Spleen (tissue), 13 donors: ENCODE results near the gene TPM1. TPM values are rescaled to one million over a fixed set of nuclear protein-coding genes. Genes with fewer than 3 reads are reported as not detected.
"Not testable (repeated sequence)": the region's sequence is repeated elsewhere in the genome, so short reads cannot be mapped to it uniquely, and the experiment has no call there.

Source experiments
- DNase-seq: peaks from one replicate; pipeline ENCODE4 v3.0.0-alpha.2; 2020
- H3K27ac ChIP-seq, 8 donors: fragments of 200-600 bp; sonication (generic) in 7 of 8; 1 replicate in 4 of 8; 2 replicates in 4 of 8; pipeline versions ENCODE4 v1.5.0 to v1.8.0; 2016 to 2021; ENCODE audit warnings: inconsistent platforms in 4 of 8, mild to moderate bottlenecking in 4 of 8, moderate library complexity in 1 of 8
- H3K27me3 ChIP-seq, 7 donors: fragments of 200-600 bp; sonication (generic) in 6 of 7; replicated peaks in 1 of 7; 1 replicate in 4 of 7; 2 replicates in 3 of 7; pipeline versions ENCODE4 v1.5.0 to v1.8.0; 2016 to 2021; ENCODE audit warnings: inconsistent platforms in 3 of 7, mild to moderate bottlenecking in 1 of 7
- H3K36me3 ChIP-seq, 6 donors: fragments of 200-600 bp; sonication (generic) in 5 of 6; 1 replicate in 4 of 6; 2 replicates in 2 of 6; pipeline versions ENCODE4 v1.5.0 to v1.8.0; 2016 to 2021; ENCODE audit warnings: inconsistent platforms in 2 of 6
- H3K4me1 ChIP-seq, 6 donors: fragments of 200-600 bp; sonication (generic) in 5 of 6; 1 replicate in 3 of 6; 2 replicates in 3 of 6; pipeline versions ENCODE4 v1.5.0 to v1.8.0; 2016 to 2021; ENCODE audit warnings: inconsistent platforms in 3 of 6
- H3K4me3 ChIP-seq, 8 donors: fragments of 200-600 bp; sonication (generic) in 7 of 8; 1 replicate in 4 of 8; 2 replicates in 4 of 8; pipeline versions ENCODE4 v1.5.0 to v1.8.0; 2016 to 2021; ENCODE audit warnings: inconsistent platforms in 4 of 8, mild to moderate bottlenecking in 4 of 8, moderate library complexity in 2 of 8
- H3K9me3 ChIP-seq, 8 donors: fragments of 200-600 bp; sonication (generic) in 7 of 8; 1 replicate in 4 of 8; 2 replicates in 4 of 8; pipeline versions ENCODE4 v1.5.0 to v1.8.0; 2016 to 2021; ENCODE audit warnings: inconsistent platforms in 4 of 8
- POLR2A ChIP-seq, 3 donors: fragments of 450-650 bp; IDR thresholded peaks; one replicate each; pipeline ENCODE4 v1.5.1; 2017; ENCODE audit warnings: antibody characterized with exemption in 3 of 3, mild to moderate bottlenecking in 1 of 3
- POLR2AphosphoS5 ChIP-seq, 3 donors: sonication (generic); formaldehyde crosslinking; IDR thresholded peaks; one replicate each; pipeline ENCODE4 v1.5.1; 2017; ENCODE audit warnings: antibody characterized with exemption in 3 of 3
- WGBS, 5 donors: extraction: QIAGEN DNeasy Blood & Tissue Kit in 3 of 5; methylation state at CpG; one replicate each; pipeline versions ENCODE4 v1.1.5 to v1.1.7; 2013 to 2018; 5-methylcytosine and 5-hydroxymethylcytosine counted together
- intact Hi-C: fragments of 100-400 bp; cut with DNase I; formaldehyde crosslinking; loops from one replicate; pipeline ENCODE4 v1.15.0; 2023; ENCODE audit warnings: low total_unique reads
- long read RNA-seq, 2 donors: transcript quantifications; one replicate each; lab custom pipeline, GENCODE V29; 2026
- polyA plus RNA-seq, 3 donors: library from polyadenylated mRNA; stranded (reverse); fragments of 200-250 nt; gene quantifications; one replicate each; pipeline ENCODE4 v1.2.1, GENCODE V29; 2013
- total RNA-seq, 7 donors: library from RNA; depleted of rRNA in 3 of 7; stranded (reverse); fragments of >200 nt in 3 of 7; fragmentation: NEBNext Ultra II Directional in 4 of 7; extraction: Animal tissue kit (Norgen Biotek cat#: 25700) in 4 of 7; gene quantifications; one replicate each; pipeline versions ENCODE4 v1.1.0 to v1.2.1, GENCODE V29; 2016 to 2021
- TF ChIP-seq, protein P1 (sequence below), 11 experiments: fragments of 200-600 bp in 7 of 11; fragments of 450-650 bp in 4 of 11; sonication (generic) in 4 of 11; IDR thresholded peaks in 8 of 11; conservative IDR thresholded peaks in 3 of 11; 1 replicate in 7 of 11; 2 replicates in 4 of 11; pipeline versions ENCODE4 v1.4.0 to v1.8.0; 2016 to 2021; ENCODE audit warnings: antibody characterized with exemption in 11 of 11, inconsistent platforms in 4 of 11, mild to moderate bottlenecking in 1 of 11
- donor health status: healthy with polysubstance abuse.
- donor health status: DM: no; HTN: no; CAD: no; lungs with moderate emphysema.
- donor health status: DM: no; HTN: no; CAD: no.
- donor health status: Bipolar disorder and iron deficiency.
- donor health status: healthy.
- donor health status: DM: no; HTN: no; CAD: no.
- donor health status: DM: yes; HTN: yes; CAD: no.

The TPM1 gene
- total RNA-seq = 100 to 1,000 TPM in 5 of 7 donors, 10 to 100 TPM in 2; 86.5 to 317 (median 126) TPM
- polyA plus RNA-seq = 100 to 1,000 TPM in 1 of 3 donors, 10 to 100 TPM in 2; 70.6 to 141 (median 91.0) TPM
- long read RNA-seq, donor 1, transcript TPM1-208 (8 exons, 943 nt) = minor isoform, 14 of 215 reads
- long read RNA-seq, donor 1, transcript TPM1-206 (9 exons, 1,717 nt) = major isoform, 49 of 215 reads
- long read RNA-seq, donor 1, transcript TPM1-220 (9 exons, 977 nt) = minor isoform, 18 of 215 reads
- long read RNA-seq, donor 1, transcript TPM1-219 (9 exons, 933 nt) = minor isoform, 10 of 215 reads
- long read RNA-seq, donor 1, partial matches to known transcripts = 86 of 215 reads
- long read RNA-seq, donor 1, other reads (novel, unspliced or antisense) = 21 of 215 reads
- long read RNA-seq, donor 2, transcript TPM1-220 (9 exons, 977 nt) = minor isoform, 11 of 156 reads
- long read RNA-seq, donor 2, transcript TPM1-208 (8 exons, 943 nt) = minor isoform, 14 of 156 reads
- long read RNA-seq, donor 2, transcript TPM1-206 (9 exons, 1,717 nt) = major isoform, 35 of 156 reads
- long read RNA-seq, donor 2, partial matches to known transcripts = 83 of 156 reads
- long read RNA-seq, donor 2, other reads (novel, unspliced or antisense) = 5 of 156 reads

DNA sequence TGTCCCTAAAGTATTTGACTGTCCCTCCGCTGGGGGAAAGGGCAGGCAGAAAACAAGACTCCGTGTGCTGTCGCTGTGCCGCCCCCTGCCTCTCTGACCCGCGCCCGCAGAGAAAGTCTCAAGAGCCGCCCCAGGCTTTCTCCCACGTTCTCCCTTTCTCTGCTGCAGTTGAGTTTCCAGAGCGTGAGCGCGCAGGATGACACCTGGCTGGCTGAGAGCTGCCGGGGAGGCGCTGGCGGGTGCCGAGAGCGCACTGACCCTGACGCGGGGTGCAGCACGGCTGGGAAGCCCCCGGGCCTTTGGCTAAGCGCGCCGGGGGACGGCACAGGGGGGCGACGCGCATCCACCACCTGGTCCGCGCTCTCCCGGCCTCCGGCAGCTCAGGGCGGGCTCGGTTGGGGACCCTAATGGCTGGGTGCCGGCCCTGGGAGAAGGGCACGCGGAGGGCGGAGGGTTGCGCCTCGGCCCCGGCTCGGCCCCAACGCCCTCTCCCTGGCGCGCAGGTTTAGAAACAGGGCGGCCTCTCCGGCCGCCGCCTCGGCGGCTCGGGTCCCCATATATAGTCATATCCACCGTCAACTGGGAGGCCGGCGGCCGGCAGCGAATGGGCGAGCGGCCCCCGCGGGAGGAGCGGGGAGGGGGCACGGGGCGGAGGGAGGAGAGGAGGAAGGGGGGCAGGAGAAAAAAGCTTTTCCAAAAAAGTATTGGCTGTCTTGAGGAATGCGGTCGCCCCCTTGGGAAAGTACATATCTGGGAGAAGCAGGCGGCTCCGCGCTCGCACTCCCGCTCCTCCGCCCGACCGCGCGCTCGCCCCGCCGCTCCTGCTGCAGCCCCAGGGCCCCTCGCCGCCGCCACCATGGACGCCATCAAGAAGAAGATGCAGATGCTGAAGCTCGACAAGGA lies at the start of gene TPM1:
Gene TPM1 (plus strand): TSS at position 774 of the 903 bp plus-strand sequence. CDS start 83 bp downstream, at position 857.
- H3K27ac ChIP-seq = peak within 1 kb of the TSS in 7 of 8 donors; percentile 65 to 84 (median 75)
- H3K36me3 ChIP-seq = no peaks in the 10 kb centered on the region
- H3K4me1 ChIP-seq = peaks cover 19 to 38% (median 27%) of the 10 kb centered on the region in 6 donors
- TF ChIP-seq POLR2A (IDR thresholded peaks at IDR 0.05) (peak in 1 of 3 donors; percentile 23), POLR2AphosphoS5 (IDR thresholded peaks at IDR 0.05) (peak; percentile 88 to 91 (median 90))
- TF ChIP-seq, protein P1, sequence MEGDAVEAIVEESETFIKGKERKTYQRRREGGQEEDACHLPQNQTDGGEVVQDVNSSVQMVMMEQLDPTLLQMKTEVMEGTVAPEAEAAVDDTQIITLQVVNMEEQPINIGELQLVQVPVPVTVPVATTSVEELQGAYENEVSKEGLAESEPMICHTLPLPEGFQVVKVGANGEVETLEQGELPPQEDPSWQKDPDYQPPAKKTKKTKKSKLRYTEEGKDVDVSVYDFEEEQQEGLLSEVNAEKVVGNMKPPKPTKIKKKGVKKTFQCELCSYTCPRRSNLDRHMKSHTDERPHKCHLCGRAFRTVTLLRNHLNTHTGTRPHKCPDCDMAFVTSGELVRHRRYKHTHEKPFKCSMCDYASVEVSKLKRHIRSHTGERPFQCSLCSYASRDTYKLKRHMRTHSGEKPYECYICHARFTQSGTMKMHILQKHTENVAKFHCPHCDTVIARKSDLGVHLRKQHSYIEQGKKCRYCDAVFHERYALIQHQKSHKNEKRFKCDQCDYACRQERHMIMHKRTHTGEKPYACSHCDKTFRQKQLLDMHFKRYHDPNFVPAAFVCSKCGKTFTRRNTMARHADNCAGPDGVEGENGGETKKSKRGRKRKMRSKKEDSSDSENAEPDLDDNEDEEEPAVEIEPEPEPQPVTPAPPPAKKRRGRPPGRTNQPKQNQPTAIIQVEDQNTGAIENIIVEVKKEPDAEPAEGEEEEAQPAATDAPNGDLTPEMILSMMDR (IDR thresholded peaks at IDR 0.05 in 8 of 11, conservative IDR thresholded peaks at IDR 0.05 in 3 of 11) = no peak
- WGBS, 5 donors = 2 to 4% (median 3%) methylated on average over 57 to 84 of the region's 84 CpGs
- peak; percentile 83 for DNase-seq
- intact Hi-C loops = loop anchor here (10.0 kb wide), 1 partner anchor 233 kb away; the partner anchor contains the start of gene APH1B
- peaks cover 6 to 76% (median 57%) of the 10 kb centered on the region in 7 donors for H3K27me3 ChIP-seq
- peak within 1 kb of the TSS; percentile 39 to 73 (median 52) for H3K4me3 ChIP-seq
- H3K9me3 ChIP-seq = no peaks in the 10 kb centered on the region

DNA sequence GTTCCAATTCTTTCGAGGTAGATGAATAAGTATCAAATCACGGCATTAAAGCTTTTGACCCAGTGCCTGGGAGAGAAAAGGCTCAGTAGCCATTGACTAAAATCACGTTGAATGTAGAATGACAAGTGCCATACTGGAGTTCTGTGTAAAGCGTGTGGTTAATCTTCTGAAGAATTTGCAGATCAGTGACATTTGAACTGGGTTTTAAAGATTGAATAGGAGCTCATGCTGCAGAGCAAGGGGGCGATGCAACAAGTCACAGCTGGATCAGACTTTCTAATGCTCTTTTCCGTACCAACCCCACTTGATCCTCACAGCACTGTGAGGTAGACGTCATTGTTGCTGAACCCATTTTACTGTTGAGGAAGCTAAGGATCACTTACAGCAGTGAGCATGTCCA lies 49.5 kb upstream of the TPM1 start:
- H3K9me3 ChIP-seq = no peaks in the 10 kb centered on the region
- no peaks in the 10 kb centered on the region for H3K36me3 ChIP-seq
- intact Hi-C loops = no loop called here
- no peaks in the 10 kb centered on the region for H3K4me1 ChIP-seq
- WGBS, 5 donors = 91 to 94% (median 93%) methylated on average over 7 of the region's 7 CpGs
- H3K4me3 ChIP-seq = no peak overlapping the region
- TF ChIP-seq POLR2AphosphoS5 (IDR thresholded peaks at IDR 0.05) (no peak), POLR2A (IDR thresholded peaks at IDR 0.05) (no peak)
- TF ChIP-seq, protein P1 (IDR thresholded peaks at IDR 0.05 in 8 of 11, conservative IDR thresholded peaks at IDR 0.05 in 3 of 11) = no peak
- DNase-seq = no peak
- peaks cover 0 to 13% (median 0%) of the 10 kb centered on the region in 7 donors for H3K27me3 ChIP-seq
- H3K27ac ChIP-seq = no peak overlapping the region

DNA sequence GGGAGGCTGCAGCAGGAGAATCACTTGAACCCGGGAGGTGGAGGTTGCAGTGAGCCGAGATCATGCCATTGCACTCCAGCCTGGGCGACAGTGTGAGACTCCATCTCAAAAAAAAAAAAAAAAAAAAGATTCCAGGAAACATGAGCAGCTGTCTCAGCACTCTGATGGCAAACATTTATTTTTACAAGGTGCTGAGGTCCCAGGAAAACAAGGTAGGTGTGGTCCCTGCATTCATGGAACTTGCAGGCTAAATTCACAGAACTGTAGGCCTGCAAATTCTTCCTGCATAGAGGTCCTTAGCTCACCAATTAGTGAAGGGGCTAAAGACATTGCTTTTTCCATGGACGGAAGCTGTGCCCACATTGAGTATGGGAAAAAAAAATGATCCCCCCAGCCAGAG lies 48.9 kb upstream of the TPM1 start:
- H3K4me1 ChIP-seq, H3K27ac ChIP-seq, intact Hi-C loops, DNase-seq, H3K4me3 ChIP-seq, H3K9me3 ChIP-seq, H3K36me3 ChIP-seq: not testable (repeated sequence)
- 93 to 98% (median 96%) methylated on average over 4 of the region's 4 CpGs for WGBS, 5 donors
- peaks cover 0 to 11% (median 0%) of the 10 kb centered on the region in 7 donors for H3K27me3 ChIP-seq

GRCh38 chr15:62994439-62994838 lies 48.1 kb upstream of the TPM1 start:
- Histone ChIP-seq H3K27ac (no peak overlapping the region), H3K27me3 (peaks cover 0 to 3% (median 0%) of the 10 kb centered on the region in 7 donors), H3K4me1 (no peaks in the 10 kb centered on the region), H3K36me3 (no peaks in the 10 kb centered on the region), H3K9me3 (no peaks in the 10 kb centered on the region), H3K4me3 (no peak overlapping the region)
- intact Hi-C loops = no loop called here
- 78 to 94% (median 79%) methylated on average over 4 of the region's 4 CpGs for WGBS, 5 donors
- no peak for DNase-seq
- TF ChIP-seq POLR2AphosphoS5 (IDR thresholded peaks at IDR 0.05) (no peak), POLR2A (IDR thresholded peaks at IDR 0.05) (no peak)
- TF ChIP-seq, protein P1 (IDR thresholded peaks at IDR 0.05 in 8 of 11, conservative IDR thresholded peaks at IDR 0.05 in 3 of 11) = no peak
